Mammary epithelial cell (primary cell): Measurements from ENCODE around the gene DCAF10.

Experiments used
- CTCF ChIP-seq, 2 donors: IDR thresholded peaks in 1 of 2; conservative IDR thresholded peaks in 1 of 2; 2 replicates each; pipeline ENCODE4 v1.5.1; 2011 to 2012; ENCODE audit warnings: inconsistent platforms in 2 of 2, low read length in 2 of 2, mild to moderate bottlenecking in 2 of 2, control low read depth in 1 of 2, low read depth in 1 of 2; ENCODE audit not compliant: insufficient read depth in 1 of 2; ENCODE audit errors: extremely low read depth in 1 of 2
- EZH2 ChIP-seq: IDR thresholded peaks from 2 replicates; pipeline ENCODE4 v1.6.1; 2012; ENCODE audit warnings: low read length, inconsistent platforms, borderline replicate concordance

- no peak for TF ChIP-seq CTCF (conservative IDR thresholded peaks at IDR 0.05 in 1 of 2, IDR thresholded peaks at IDR 0.05 in 1 of 2; ENCODE audit: extremely low read depth in 1 of 2, insufficient read depth in 1 of 2, low read depth in 1 of 2, low read length in 2 of 2)
- no peak for TF ChIP-seq EZH2
Observed at GRCh38 chr9:37902131-37902530, 101.5 kb downstream of the DCAF10 start.
